RWPE2 (cell line): Measurements from ENCODE around the gene ZFP2.

ENCODE experiments used
- ATAC-seq: fragments of 200-7000 bp; cut with Tn5 transposase; 3 replicates; pipeline ENCODE4 v1.9.1; 2021; ENCODE audit warnings: low read depth
- DNase-seq: peaks from one replicate; pipeline ENCODE4 v3.0.0-alpha.2; 2020; ENCODE audit warnings: low spot score
- H3K27ac ChIP-seq: fragments of 450-650 bp; 2 replicates; pipeline ENCODE4 v1.5.1; 2017; ENCODE audit warnings: mild to moderate bottlenecking; ENCODE audit not compliant: poor library complexity, severe bottlenecking
- H3K27me3 ChIP-seq: fragments of 250-450 bp; sonication (Bioruptor Pico); 2 replicates; pipeline ENCODE4 v1.5.1; 2021; ENCODE audit warnings: mild to moderate bottlenecking, moderate library complexity; ENCODE audit not compliant: insufficient read depth, poor library complexity, severe bottlenecking
- H3K36me3 ChIP-seq: fragments of 250-450 bp; sonication (Bioruptor Pico); 2 replicates; pipeline ENCODE4 v1.5.1; 2020; ENCODE audit warnings: low read depth, mild to moderate bottlenecking, moderate library complexity
- H3K4me1 ChIP-seq: fragments of 250-450 bp; sonication (Bioruptor Pico); 2 replicates; pipeline ENCODE4 v1.5.1; 2021; ENCODE audit warnings: mild to moderate bottlenecking, moderate library complexity; ENCODE audit not compliant: insufficient read depth, poor library complexity, severe bottlenecking
- H3K4me3 ChIP-seq: fragments of 250-450 bp; sonication (Bioruptor Pico); 2 replicates; pipeline ENCODE4 v1.5.1; 2021; ENCODE audit warnings: mild to moderate bottlenecking, moderate library complexity; ENCODE audit not compliant: severe bottlenecking
- H3K9me3 ChIP-seq: fragments of 250-450 bp; sonication (Bioruptor Pico); 2 replicates; pipeline ENCODE4 v1.5.1; 2021; ENCODE audit warnings: mild to moderate bottlenecking, moderate library complexity; ENCODE audit not compliant: severe bottlenecking
- CTCF ChIP-seq: fragments of 450-650 bp; IDR thresholded peaks from one replicate; pipeline ENCODE4 v1.5.1; 2017; ENCODE audit warnings: mild to moderate bottlenecking, moderate library complexity; ENCODE audit not compliant: poor library complexity, severe bottlenecking

Gene ZFP2

GRCh38 chr5:178902849-178903248, 7.1 kb downstream of the ZFP2 start:
- no peak overlapping the region for H3K27ac ChIP-seq
- H3K4me1 ChIP-seq, result no peaks in the 10 kb centered on the region
- peaks cover 15% of the 10 kb centered on the region for H3K9me3 ChIP-seq
- H3K4me3 ChIP-seq, result no peak overlapping the region
- no peaks in the 10 kb centered on the region; the same call in 1 of the 2 replicates for H3K36me3 ChIP-seq
- H3K27me3 ChIP-seq, result no peaks in the 10 kb centered on the region
- ATAC-seq (no peak), DNase-seq (no peak)
- TF ChIP-seq CTCF, result no peak

- Histone ChIP-seq H3K27ac (no peak overlapping the region), H3K4me3 (no peak overlapping the region), H3K27me3 (no peaks in the 10 kb centered on the region), H3K36me3 (no peaks in the 10 kb centered on the region), H3K4me1 (no peaks in the 10 kb centered on the region), H3K9me3 (peaks cover 29% of the 10 kb centered on the region)
- no peak for DNase-seq
- ATAC-seq, result no peak
- TF ChIP-seq CTCF, result no peak
These were observed 36.4 kb downstream of the ZFP2 start for GRCh38 chr5:178931846-178932760.

- H3K9me3 ChIP-seq, result peaks cover 37% of the 10 kb centered on the region
- DNase-seq (no peak), ATAC-seq (no peak; the same call in 2 of the 3 replicates)
- H3K36me3 ChIP-seq, result no peaks in the 10 kb centered on the region
- no peaks in the 10 kb centered on the region for H3K27me3 ChIP-seq
- H3K27ac ChIP-seq, result no peak within 1 kb of the TSS
- no peak within 1 kb of the TSS for H3K4me3 ChIP-seq
- no peak for TF ChIP-seq CTCF
- no peaks in the 10 kb centered on the region for H3K4me1 ChIP-seq
These were observed 45.1 kb downstream of the ZFP2 start, which contains the start of gene ZNF454 for GRCh38 chr5:178940569-178941360. Gene ZNF454 (plus strand): TSS chr5:178941198. CDS start chr5:178942792, 1,594 bp downstream.

- Histone ChIP-seq H3K27ac (no peak overlapping the region), H3K36me3 (no peaks in the 10 kb centered on the region), H3K9me3 (peaks cover 37% of the 10 kb centered on the region), H3K27me3 (no peaks in the 10 kb centered on the region), H3K4me1 (no peaks in the 10 kb centered on the region), H3K4me3 (no peak overlapping the region)
- DNase-seq (no peak), ATAC-seq (no peak)
- TF ChIP-seq CTCF, result no peak
These were observed 45.6 kb downstream of the ZFP2 start for GRCh38 chr5:178941361-178941760.
